NCI-H1436 (cell line): Measurements from ENCODE around the gene ATP6V1C2.

Experiments used
- DNase-seq: peaks from one replicate; lab custom pipeline; 2025; lab: John Stamatoyannopoulos, UW

Gene ATP6V1C2

DNA sequence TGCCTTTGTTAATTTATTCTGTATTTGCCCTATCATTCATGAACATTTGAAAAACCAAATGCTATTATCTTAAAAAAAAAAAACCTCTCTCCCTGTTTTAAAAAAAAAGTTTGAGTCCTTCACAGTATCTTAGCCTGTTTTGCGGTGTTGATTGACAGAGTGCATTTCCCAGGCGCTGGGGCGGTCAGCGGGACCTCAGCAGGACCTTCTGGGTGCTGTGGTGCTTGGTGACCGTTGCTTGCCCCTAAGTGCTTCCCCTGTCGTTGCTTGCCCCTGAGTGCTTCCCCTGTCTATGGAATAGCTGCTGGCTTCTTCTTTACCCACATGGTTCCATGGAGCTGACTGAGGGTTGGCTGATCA lies 12.1 kb downstream of the ATP6V1C2 start:
- no peak for DNase-seq

GRCh38 chr2:10733980-10734379 lies 12.6 kb downstream of the ATP6V1C2 start:
- no peak for DNase-seq

GRCh38 chr2:10738192-10738591 lies 16.8 kb downstream of the ATP6V1C2 start:
- no peak for DNase-seq

DNA sequence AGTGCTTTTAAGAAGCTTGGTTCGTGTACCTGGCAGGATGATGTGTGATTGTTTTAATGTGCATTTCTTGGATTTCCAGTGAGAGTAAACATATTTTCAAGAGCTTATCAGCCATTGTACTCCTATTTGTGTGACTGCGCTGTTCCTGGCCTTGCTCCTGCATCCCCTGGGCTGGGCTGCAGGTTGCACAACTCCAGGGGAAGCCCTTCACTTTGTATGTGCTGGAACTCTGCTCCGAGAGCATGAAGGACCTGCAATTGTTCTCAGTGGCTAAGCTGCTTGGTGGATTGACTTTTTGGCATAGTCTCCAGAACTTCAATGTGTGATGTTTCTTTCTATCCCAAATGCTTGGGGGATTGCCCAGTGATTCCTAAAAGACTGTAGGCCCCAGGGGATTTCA lies 18.8 kb downstream of the ATP6V1C2 start:
- no peak for DNase-seq

DNA sequence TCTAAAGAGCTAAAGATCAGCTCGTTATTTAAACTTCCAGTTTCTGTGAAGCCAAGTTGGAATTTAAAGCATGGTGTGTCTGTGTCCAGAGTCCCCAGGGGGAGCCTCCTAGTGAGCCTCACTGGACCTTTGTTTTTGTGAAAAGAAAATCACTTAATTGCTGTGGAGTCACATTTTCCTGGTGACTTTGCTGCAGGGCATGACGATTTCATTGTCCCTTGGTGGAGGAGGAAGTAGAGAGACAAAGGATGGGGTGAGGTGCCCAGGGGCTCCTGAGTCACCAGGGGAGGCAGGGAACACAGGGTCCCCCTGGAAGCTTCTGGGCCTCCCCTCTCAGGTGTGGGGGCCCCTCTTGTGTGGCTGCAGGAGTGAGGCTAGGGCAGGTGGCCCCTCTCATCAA lies 19.7 kb downstream of the ATP6V1C2 start:
- no peak for DNase-seq

- no peak for DNase-seq
Observed at GRCh38 chr2:10742666-10743065, 21.2 kb downstream of the ATP6V1C2 start.

DNA sequence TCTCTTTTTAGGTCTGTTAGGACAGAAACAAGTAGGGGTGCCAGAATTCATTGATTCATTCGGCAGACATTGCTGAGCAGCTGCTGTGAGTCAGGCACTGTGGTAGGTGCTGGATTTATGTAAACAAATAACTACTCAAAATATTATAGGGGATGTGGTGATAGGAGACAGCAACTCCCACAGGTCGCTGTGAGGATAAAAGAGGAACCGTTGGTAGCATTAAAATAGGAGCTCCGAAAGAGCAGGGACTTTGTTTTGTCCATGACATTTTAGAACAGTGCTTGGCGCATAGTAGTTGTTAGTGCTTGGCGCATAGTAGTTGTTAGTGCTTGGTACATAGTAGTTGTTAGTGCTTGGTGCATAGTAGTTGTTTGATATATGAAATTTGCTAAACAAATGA lies 29.2 kb downstream of the ATP6V1C2 start:
- no peak for DNase-seq

GRCh38 chr2:10752236-10752635 lies 30.8 kb downstream of the ATP6V1C2 start:
- no peak for DNase-seq

- no peak for DNase-seq
Observed at GRCh38 chr2:10753156-10753555, 31.7 kb downstream of the ATP6V1C2 start.

DNA sequence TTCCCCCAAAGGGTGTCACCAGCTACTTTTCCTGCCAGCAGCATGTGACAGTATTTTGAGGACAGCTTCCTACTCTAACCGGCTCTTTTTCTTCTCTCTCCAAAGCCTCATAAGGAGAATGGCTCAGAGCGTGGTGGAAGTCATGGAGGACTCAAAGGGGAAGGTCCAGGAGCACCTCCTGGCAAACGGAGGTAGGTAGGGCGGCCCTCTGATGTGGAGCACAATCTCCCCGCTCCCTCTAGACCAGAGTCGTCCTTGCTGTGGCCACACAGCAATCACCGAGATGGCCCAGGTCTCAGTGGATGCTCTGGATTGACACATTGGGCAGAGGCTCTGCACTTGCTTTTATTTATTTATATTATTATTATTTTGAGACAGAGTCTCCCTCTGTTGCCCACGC lies 32.4 kb downstream of the ATP6V1C2 start:
- no peak for DNase-seq

- DNase-seq = no peak
Observed at GRCh38 chr2:10755621-10756020, 34.2 kb downstream of the ATP6V1C2 start.

DNA sequence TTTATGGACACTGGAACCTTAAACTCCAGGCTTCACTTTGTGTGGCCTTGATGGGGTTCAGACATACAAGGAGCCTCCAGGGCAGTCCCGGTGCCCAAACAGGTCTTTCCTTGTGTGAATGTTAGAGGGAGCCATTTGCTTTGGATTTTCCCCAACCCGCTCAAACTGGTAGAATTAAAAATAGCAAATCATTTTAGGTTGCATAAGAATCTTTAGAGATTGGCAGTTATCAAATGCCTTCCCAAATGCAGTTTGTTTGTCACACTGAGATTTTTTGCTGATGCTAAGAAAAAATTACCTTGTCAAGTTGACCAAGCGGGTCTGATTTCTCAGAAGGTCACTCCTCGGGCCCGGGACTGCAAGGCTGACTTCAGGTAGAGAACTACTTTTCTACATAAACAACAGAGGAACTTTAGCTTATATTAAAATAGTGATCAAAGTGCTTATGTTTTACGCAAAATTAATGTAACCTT lies 36.4 kb downstream of the ATP6V1C2 start:
- DNase-seq = no peak

GRCh38 chr2:10759151-10759714 lies 37.8 kb downstream of the ATP6V1C2 start:
- DNase-seq = no peak

- DNase-seq = no peak
Observed at GRCh38 chr2:10760794-10761504, 39.5 kb downstream of the ATP6V1C2 start.

- no peak for DNase-seq
Observed at GRCh38 chr2:10761591-10761990, 40.2 kb downstream of the ATP6V1C2 start.

DNA sequence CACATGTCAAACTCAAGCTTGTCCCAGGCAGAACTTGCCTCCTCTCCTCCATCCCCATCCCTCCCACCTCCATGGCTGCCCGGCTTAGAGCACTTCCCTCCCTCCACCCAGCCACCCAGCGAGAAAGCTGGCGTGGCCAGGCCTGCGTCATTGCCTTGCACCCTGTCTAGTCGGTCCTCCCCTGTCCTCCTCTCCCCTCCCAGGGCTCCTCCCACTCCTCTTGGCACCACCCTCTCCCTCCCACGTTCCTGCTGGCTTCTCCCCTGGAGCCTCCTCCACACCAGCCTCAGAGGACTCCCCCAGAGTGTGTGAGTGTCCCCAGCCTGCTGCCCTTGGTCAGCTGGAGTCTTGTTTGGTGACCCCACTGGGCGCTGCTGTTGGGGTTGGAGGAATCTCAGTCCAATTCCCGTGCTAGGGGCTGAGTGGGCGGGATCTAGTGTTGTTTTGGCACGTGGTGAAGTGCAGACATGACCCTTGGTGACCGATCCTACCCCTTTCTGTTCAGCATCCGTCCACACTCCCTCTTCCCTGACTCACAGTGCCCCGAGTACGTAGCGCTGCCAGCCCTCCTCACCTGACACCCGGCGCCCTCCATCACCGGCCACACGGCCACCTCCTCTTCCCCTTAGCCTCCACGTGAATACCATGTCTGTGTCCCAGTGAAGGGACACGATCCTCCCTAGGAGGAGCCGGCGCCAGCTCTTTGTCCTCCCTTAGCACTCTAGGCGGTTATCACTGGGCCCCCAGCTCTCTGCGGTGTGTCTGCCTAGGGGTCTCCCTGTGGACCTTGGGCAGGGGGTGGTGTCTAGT lies 41.4 kb downstream of the ATP6V1C2 start:
- no peak for DNase-seq

- DNase-seq = no peak
Observed at GRCh38 chr2:10763461-10763800, 42.0 kb downstream of the ATP6V1C2 start.

DNA sequence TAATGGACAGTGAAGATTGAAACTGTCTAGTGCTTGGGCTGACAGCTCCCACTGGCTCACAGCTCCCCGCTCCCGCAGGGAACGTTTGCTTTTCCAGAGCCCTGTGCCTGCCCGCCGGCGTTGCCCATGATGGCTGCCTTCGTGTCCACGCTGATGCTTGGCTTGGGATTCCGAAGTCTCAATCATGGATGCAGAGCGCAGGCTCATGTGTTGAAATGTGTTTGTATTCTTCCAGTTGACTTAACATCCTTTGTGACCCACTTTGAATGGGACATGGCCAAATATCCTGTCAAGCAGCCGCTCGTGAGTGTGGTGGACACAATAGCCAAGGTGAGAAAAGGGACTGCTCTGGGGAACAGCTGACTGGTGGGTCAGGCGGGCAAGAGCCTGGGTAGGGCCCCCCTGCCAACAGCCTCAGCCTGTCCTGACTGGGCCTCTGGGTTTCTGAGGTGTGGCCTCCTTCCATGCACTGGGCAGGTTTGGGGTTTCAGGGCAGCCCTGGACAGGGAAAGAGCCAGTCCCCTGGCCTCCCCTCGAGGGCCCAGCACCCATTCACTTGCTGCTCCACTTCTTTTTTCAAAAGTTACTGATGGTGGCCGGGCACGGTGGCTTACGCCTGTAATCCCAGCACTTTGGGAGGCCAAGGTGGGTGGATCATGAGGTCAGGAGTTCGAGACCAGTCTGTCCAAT lies 42.8 kb downstream of the ATP6V1C2 start:
- DNase-seq = no peak

DNA sequence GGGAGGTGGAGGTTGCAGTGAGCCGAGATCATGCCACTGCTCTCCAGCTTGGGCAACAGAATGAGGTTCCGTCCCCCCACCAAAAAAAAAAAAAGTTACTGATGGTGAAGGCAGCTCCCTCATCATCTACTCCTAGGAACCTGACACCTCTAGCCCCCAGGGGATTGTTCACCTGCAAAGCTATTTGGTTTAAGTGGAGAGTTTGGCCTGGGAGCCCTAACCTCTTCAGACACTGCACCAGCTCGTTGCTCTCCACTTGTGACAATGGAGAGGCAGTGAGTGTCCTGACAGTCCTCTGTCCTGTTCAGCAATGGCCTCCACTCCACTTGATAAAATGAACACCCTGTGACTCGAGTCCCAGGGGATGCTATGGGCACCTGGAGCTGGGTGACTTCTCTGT lies 43.5 kb downstream of the ATP6V1C2 start:
- no peak for DNase-seq

DNA sequence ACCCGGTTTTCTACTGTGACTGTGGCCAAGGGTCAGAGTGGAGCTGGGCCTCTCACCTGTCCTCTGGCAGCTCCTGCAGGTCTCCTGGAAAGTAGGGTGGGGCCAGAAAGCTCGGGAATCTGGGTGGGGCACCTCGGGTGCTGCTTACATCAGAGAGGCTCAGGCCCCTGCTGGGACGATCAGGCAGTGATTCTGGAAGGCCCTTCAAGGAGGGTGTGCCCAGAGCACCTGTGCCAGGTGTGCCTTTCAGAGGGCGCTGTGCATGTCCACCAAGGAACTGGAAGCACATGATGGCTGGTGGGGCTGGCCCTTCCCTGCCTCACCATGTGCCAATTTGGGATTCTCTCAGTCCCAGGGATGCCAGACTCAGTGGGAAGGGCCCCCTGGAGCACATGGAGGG lies 44.0 kb downstream of the ATP6V1C2 start:
- no peak for DNase-seq

GRCh38 chr2:10765914-10766313 lies 44.5 kb downstream of the ATP6V1C2 start:
- no peak for DNase-seq

DNA sequence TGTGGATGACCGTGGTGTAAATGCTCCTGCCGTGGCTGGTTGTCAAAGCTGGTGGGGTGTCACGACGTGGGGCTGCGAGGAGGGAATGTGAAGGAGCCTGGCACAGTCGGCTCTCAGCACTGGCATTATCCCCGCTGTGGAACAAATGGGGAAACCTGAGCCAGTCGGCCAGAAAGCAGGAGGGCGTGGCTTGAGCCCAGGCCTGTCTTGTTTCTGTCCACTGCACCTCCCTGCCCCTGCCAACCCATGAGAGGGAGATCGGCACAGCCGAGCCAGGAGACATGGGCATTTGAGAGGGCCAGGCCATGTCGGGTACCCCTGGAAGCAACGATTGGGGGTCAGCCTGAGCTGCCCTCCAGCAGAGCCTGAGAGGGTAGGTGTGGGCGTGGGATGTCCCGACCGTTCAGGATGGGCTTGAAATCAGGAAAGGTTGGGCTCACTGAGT lies 46.7 kb downstream of the ATP6V1C2 start:
- no peak for DNase-seq
